HG02678 (cell line): ENCODE measurements around the gene TRIM29.

Experiments
- ATAC-seq: cut with Tn5 transposase; IDR thresholded peaks from one replicate; pipeline ENCODE4 v1.9.1; 2021; ENCODE audit warnings: mild to moderate bottlenecking, moderate library complexity; ENCODE audit not compliant: unreplicated experiment

The TRIM29 gene

DNA sequence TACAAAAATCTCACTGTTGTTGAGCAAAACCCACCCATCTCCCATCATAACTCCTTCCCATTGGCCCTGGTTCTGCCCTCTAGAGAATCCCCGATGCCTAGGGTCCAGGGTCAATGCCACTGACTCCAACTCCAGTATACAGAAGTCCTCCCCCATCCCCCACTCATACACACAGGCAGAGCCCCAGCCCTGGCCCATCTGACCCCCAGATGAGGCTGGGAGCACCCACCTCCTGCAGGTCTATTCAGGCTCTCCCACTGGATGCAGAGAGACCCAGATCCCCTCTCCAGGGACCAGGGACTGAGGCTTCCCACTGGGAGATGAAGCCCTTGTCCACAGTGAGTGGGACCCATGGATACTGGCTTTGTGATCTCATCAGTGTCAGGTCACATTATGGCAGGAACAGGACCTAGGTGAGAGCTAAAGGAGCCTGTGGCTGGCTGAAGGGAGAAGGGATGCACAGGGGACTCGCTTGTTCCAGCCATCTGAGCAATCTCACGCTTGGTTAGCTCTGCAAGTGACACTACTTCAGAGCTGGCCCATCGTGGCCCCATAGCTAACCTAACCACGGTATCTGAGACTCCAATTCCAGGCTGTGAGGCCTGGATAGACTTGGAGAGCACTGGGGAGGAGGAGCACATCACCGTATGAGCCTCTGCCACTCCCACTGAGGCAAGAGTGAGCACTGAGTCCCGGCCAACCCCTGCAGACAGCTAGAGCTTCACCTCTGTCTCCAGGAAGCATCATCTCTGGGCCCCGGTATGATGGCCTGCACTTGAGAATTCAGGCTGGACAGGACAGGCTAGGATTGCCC is 35.7 kb downstream of the TRIM29 start:
- no peak for ATAC-seq

DNA sequence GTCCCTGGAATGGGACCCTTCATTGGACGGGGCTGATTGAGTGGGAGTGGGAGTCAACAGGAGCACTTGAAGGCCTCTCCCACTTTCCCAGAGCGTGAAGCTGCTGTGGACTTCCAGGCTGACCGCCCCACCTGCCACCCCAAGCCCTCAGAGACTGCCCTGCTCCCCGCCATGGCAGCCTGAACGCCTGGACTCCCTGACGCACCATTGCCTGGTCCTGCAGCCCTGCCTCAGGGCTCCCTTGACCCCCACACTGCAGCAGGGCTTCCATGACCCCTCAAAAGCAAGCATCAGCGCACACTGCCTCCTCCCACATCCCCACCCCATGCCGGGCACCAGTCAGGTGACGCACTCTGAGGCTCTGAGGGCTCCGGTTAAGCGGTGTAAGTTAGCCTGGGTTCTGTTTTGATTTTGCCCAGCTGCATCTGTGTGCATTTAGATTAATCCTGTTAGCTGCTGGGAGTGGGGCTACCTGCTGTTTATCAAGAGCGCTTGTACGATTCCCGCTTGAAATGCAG is 39.4 kb downstream of the TRIM29 start:
- no peak for ATAC-seq

DNA sequence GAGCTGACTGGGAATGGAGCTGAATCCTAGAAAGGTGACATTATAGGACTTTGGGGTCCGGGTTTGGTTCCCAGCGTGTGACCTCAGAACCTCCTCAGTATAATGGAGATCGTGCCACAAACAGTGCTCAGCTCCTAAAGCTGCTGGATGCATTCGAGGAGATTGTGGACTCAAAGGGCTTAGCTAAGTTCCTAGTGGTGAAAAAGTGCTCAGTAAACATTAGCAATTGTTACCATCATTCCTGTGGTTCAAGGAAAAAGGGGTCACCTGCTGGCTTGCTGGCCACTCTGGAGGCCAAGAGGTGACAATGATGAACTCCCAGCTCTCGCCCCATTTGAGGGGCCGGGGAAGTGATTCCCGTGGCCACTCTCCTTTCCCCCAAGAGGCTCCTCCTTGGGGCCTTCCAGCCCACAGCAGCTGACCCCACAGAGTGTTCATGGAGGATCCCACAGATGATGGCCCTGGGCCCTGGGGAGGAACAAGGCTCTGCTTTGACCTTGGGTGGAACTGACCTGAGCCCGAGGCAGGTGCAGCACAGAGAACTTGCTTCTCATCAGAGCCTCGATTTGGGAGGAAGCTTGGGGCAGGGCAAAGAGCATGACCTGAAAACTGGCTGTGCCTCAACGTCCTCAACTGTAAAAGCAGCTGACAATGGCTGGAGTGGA is 40.1 kb downstream of the TRIM29 start:
- no peak for ATAC-seq

DNA sequence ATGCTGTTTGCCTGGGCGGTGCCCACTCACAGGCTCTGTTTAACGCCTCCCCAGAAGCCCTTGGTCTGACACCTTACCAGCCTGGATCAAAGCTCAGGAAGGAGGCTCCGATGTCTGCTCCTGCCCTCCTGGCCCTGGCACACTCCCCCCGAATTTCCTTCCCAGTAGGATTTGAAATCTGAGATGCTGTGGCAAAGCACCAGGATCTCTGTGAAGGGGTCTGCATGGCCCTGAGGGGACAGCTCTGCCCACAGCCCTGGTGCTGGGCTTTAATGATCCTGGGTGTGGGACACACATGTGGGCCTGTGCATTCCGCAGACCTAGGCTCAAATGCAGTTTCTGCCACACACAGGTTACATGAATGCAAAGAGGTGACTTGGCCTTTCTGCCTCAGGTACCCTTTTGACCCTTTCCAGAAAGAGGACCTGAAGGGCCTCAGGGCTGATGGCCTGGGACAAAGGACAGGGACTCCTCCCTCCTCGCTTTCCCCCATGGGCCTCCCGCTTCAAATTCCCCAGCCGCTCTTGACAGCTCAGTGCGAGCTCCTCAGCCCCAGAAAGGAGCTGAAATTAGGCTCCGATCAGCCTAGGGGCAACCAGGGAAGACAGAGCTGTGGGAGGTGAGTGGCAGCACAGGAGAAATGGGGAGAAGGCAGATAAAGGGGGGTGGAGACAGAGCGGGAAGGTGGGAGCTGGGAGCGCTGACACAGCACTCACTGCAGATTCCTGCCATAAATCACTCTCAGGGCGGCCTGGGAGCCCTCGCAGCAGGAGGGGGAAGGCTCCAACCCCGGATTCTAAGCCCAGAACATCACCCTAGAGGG is 41.3 kb downstream of the TRIM29 start:
- no peak for ATAC-seq

DNA sequence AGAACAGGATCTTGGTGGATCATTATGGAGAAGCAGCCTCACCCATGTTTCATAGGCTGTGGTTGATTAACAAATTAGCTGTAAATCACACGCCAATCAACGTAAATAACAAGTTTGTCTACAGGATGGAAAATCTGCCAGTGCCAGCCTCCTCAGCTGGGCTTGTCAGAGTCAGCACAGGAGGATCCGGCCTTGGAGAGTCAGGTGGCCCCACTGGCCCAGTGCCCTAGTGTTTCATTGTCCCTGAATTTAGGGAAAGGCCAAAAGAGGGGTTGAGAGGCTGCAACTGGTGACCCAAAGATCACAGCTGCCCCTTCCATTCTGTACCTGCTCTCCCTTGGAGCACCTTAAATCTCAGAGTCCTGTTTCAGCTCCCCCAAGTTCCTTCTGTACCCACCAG is 42.4 kb downstream of the TRIM29 start:
- no peak for ATAC-seq

DNA sequence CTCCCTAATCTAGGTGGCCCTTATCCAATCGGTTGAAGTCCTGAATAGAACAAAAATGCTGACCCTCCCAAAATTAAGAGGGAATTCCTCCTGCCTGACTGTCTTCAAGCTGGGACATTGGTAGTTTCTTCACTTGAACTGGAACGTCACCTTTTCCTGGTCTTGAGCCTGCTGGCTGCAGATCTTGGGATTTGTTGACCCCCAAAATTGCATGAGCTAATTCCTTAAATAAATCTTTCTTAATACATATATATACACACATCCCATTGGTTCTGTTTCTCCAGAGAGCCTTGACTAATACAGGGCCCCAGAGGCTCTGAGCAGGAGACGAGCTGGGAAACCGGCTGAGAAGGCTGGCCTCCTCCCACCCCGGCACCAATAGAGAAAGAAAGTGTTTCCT is 46.2 kb downstream of the TRIM29 start:
- ATAC-seq: no peak

DNA sequence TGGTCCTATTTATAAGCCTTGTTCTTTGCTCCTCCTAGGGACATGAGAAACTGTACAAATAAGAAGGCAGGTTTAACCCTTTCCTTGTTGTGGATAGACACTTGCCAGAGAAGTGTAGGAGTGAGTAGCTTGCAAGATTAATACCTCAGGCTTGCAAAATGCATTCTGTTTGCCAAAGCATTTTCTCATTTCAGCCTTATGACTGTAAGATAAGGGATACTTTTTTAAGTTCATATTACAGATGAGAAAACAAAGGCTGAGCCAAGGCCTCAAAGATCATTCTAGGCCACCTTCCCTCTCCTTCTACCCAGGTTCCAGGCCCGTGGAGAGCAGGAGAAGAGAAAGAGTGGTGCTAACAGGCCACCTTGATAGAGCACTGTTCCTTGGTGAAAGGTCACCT is 46.8 kb downstream of the TRIM29 start:
- ATAC-seq: no peak

DNA sequence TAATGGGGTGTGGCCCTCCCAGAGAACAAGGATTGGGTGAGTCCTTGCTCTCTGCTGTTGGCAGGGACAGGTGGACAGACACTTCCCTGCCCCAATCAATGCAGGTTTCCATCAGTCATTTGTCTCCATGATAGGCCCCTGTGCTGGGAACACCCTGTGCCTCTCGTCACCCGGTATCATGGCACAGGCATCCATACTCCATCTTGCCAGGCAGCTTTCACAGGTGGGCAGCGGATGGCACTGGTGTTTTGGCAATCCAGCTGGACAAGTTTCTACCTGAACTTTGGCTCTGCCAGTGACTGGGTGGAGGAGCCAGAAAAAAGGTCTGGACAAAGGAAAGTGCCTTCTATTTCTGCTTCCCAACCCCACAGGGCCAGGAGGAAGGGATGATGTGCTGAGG is 47.5 kb downstream of the TRIM29 start:
- ATAC-seq: no peak

DNA sequence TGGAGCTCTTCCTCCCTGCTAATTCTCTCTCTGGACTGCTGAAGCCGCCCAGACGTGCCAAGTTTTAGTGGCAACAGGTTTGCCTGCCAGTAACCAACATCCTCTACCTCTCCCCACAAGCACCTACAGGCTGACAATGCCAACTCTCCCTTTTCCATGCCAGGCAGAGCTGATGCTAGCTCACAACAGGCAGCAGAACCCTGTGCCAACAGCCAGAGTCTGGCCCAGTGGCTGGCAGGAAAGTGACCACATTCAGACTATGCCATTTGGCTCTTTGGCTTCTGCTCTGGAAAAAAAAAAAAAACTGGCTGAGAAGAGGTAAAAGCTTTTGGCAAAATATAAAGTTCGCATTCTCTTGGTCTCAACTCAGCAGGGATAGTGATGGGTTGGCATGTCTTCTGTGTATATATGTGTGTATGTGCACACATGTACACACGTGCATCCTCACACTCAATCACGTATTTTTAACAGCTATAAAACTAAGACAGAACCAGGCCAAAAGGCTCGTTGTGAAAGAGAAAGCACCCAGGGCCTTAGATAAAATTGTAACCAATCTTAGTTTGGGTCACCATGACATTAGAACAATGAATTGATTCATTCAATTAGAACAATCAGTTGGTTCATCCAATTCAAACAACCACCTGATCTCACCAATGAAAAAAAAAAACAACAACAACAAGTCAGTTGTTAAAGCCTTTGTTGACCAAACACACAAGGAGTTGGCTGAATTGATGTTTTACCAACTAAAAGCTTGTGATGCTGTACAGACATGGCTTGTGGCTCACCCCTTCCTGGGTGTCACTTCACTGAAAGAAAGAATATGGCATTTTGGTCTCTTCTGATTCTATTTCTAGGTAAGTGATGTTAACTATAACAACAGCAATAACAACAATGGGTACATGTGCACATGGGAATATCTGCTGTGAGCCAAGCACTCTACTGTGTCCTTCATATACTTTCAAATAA is 48.6 kb downstream of the TRIM29 start:
- ATAC-seq: no peak

DNA sequence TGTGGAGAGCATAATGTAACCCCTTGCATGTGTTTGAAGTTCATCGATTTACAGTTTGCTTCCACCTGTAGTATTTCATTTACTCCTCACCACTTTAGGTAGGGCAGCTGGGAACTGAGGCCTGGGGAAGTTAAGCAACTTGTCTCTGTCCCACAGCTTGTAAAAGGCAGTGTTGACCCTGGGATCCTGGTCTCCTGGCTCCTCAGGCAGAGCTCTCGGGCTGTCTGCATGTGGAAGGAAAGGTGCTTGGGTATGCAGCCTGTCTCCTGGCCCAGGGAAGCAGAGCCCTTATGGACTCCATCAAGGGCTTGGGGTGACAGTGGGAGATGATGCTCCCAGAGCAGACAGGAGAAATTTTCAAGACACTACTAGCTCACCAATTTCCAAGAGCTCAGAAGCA is 49.9 kb downstream of the TRIM29 start:
- ATAC-seq: no peak

DNA sequence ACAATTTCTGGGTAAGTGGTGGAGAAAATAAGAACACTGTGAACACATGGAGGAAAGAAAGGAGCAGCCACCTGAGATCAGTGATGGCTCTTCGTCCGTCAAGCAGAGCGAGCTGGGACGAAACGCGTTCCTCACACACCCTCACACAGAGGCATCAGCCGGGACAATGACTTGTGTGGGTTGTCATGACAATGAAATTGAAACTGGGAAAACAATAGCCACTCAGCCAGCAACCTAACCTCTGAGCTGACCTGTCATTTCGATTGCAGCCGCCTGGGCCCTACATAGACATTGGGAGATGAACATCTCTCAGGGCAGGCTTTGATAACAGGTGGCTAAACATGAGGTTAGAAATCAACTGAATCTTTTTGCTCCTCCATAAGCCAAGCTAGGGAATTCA is 51.3 kb downstream of the TRIM29 start:
- ATAC-seq: no peak

DNA sequence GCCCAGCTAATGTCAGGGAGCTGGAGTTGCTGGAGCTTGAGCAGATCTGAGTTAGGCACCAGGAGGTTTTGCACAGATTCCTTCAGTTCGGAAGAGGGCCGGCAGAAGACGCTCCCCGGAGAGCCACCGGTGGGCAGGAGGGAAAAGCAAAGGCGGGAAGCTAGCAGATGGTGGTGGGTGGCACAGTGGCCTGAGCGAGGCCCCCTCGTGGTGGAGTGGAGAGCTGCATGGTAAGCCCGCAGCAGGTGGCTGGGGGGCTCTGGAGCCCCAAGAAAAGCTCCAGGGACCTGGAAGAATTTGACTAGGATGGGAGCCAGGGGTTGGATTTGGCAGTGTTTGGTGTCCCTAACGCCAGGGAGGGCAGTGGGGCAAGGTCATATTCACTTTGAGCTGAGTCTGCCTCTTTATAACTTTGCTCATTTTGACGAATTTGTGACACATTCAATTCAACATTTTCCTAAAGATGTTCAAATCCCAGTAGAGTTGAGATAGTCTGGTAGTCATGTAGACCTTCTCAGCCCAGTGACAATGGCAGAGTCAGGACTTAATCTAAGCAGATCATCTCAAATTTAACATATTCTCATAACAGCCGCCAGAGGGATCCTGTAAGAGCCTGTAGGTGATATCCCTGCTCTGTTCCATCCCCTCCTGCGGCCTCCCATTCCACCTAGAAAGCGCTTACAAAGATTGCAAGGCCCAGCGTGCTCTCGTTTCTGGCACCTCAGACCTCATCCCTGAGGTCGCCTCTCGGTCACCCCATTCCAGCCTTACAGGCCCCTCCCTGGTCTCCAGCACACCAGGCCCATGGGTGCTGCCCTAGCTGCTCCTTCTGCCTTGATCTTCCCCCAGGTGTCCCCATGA is 57.9 kb downstream of the TRIM29 start:
- ATAC-seq: no peak

DNA sequence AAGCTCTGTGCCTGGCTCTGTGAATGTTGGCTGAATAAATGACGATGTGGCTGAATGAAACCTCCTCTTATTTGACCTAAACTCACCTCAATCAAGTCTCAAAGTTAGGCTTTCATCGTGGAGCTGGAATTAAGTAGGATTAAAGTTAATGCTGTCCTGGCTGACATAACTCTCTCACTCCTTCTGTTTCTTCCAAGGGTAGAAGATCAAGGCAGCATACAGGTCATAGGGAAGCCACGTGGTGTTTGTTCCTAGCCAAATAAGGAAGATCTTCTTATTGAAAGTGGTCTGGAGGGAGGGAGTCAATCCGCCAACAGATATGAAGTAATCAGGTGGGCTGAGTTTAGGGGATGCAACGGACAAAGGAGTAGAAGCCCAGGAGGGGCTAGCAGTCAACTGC is 59.5 kb downstream of the TRIM29 start:
- ATAC-seq: no peak

DNA sequence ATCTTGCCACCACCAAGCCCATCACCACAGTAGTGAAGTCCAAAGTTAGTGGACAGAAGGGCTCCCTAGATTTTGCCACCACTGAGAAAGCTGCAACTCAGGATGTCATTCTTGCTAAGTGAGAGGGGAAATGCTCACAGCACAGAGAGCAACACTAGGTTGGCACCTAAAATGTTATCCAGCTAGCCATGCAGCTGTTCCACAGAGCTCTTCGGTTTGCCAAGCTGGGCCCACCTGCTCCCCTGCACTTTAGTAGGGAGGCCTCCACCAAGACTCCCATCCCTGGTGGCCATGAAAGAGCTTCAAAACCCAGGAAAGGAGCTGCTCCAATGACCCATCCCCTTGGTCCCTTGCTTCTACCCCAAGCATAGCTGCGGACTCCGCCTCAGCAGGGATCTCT is 63.8 kb downstream of the TRIM29 start:
- no peak for ATAC-seq

DNA sequence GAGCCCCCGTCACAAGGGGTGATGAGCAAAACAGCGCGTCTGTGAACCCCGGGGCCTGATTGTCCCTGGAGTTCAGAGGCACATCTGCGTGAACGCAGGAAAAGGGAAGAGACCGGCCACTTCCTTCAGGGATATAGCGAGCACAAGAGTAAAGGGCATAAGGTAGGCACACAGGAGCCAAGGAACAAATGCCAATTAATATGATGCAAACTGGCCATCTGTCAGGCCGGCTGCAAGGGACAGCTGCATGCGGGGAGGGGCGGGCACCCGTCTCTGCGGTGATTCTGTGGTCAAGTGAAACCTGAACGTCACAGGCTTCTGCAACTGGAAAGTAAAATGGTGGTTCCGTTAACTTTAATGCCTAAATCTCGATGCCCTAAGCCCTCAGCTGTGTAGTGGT is 64.7 kb downstream of the TRIM29 start:
- no peak for ATAC-seq

DNA sequence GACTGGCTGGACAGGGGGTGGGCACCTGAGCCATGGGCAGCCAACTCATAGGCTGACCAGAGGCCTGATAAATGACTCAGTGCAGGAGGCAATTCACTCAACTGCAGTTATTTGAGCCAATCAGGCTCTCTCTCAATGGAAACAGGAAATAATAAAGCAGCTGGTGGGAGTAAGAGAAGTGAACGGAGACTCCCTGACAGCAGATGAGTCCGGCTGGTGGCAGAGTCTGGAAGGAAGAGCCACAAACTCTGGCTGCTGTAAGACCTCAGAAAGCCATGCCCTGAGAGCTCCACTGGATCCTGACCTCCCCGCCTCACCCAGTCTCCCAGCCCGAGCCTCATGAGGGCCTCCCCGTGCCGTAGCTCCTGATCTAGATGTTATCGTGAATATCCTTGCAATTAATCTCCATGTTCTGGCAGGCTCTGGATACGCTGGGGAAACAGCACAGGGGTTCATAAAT is 69.8 kb downstream of the TRIM29 start:
- ATAC-seq: no peak

DNA sequence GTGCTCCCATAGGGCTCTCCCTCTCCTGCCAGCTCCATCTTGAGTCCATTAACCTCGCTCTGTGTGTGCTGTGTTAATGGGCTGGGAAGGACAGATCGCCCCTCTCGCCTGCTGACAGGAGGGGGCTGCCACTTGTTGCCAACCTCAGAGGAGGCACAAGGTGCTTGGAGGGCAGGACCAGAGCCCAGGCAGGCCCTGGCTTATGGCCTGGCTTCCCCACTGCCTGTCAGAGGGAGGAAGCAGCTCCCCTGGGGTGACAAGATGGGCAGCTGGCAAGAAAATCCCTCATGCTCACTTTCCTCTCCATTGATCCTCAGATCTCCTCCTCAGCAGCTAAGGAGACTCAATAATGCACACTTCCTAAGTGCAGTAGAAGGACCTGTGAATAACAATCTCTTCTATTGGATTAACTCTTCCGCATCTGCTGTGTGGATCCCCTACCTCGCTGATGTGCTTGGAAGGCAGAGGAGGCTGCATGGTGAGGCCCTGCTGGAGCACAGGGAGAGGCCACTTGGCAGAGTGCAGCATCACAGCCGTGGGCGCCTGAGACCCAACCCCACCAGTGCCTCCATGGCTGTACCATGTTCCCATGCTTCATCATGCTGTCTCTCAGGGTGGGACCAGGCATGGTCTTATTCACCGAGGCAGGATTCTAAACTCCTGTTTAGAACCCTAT is 70.3 kb downstream of the TRIM29 start:
- ATAC-seq: no peak

DNA sequence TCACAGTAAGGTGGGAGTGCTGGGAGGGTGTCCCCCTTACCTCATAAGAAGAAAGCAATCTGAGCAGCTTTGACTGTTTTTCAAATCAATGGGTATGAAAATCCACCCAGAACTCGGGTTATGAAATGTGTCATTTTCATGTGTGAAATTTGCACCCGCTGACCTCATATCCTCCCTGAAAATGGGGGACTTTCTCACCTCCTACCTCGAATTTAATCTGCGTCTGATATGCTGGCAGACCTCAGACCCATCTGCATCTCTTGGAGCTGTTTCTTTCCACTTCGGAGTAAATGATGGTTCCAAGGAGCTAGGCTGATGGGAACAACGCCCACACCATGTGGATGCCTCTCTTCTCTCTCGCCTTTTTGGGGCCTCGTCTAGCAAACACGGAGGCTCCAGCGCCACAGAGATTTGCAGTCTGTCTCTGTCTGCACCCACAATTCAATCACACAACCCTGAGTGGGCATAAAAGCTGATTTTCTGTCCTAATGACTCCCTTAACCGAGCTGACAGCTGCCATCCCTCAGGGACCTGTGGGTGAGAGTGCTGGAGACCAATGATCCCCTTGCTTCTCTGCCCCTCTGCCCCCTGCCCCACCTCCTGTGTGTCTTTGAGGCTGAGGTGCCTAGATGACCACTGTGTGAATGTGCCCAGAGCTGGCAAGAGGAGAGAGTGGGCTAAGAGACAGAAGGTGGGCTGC is 71.0 kb downstream of the TRIM29 start:
- no peak for ATAC-seq
